Skin epidermis (tissue), 12 donors: ENCODE measurements around the gene CNTNAP2.

Experiments
- H3K27ac ChIP-seq, 21 experiments: fragments of 200-600 bp; sonication (generic) in 11 of 21; one replicate each; pipeline ENCODE4 v1.5.0; 2020; ENCODE audit warnings: mild to moderate bottlenecking in 3 of 21, inconsistent platforms in 2 of 21, moderate library complexity in 2 of 21
- H3K4me3 ChIP-seq, 7 experiments: fragments of 200-600 bp; sonication (generic) in 2 of 7; one replicate each; pipeline ENCODE4 v1.5.0; 2020; ENCODE audit warnings: inconsistent platforms in 2 of 7, mild to moderate bottlenecking in 2 of 7, moderate library complexity in 1 of 7

The CNTNAP2 gene

DNA sequence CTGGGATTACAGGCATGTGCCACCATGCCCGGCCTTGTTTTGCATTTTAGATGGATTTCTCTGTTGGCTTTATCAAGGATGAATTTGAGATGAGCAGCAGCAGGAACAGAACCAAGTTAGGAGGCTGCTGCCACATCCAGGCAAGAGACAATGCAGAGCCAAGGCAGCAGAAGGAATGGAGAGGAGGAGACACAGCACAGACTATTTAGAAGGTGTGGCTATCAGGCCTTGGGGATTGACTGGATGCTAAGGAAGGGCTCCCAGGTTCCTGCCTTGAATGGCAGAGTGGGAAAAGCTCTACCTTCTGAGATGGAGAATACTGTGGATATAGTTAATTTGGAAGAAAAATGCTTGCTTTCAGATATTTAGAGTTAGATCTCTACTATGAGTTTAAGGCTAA lies 1989.3 kb downstream of the CNTNAP2 start:
- H3K27ac ChIP-seq: no peak overlapping the region
- no peak overlapping the region for H3K4me3 ChIP-seq

- Histone ChIP-seq H3K4me3 (no peak overlapping the region), H3K27ac (no peak overlapping the region)
Observed at GRCh38 chr7:148107443-148108127, 1991.0 kb downstream of the CNTNAP2 start.

DNA sequence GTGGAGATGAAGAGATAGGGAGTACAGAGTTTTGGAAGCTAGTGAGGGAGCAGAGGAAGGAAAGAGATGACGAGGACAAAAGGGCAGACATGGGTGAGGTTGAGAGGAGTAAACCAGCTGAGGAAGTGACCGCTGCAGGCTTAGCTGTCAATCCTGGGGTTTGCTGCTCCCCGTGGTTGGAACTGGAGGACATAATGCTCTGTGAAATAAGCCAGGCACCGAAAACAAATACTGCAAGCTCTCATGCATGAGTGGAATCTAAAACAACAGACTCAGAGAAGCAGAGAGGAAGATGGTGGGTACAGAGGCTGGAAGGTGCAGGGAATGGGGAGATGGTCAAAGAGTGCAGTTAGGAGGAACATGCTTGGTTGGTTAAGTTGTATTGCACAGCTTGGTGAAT lies 1991.8 kb downstream of the CNTNAP2 start:
- H3K27ac ChIP-seq: no peak overlapping the region
- no peak overlapping the region for H3K4me3 ChIP-seq

GRCh38 chr7:148110097-148110868 lies 1993.7 kb downstream of the CNTNAP2 start:
- no peak overlapping the region for H3K4me3 ChIP-seq
- H3K27ac ChIP-seq: no peak overlapping the region

DNA sequence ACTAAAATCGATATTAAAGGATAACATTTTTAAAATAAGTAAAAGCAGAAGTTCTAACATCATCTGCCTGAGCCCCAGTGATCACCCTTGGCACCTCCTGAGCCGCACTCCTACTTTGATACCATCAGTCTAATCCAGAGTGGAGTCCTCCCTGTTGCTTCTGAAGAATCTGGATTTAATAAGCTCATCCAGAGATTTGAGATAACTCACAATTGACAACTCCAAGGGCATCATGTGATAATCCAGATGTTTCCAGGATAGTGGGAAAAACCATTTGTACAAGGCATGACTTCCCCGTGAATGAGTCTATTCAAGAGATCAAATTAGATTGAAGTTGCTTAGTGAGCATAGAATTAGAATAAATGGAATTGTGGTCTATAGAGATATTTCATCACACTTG lies 1998.2 kb downstream of the CNTNAP2 start:
- Histone ChIP-seq H3K27ac (no peak overlapping the region), H3K4me3 (no peak overlapping the region)

DNA sequence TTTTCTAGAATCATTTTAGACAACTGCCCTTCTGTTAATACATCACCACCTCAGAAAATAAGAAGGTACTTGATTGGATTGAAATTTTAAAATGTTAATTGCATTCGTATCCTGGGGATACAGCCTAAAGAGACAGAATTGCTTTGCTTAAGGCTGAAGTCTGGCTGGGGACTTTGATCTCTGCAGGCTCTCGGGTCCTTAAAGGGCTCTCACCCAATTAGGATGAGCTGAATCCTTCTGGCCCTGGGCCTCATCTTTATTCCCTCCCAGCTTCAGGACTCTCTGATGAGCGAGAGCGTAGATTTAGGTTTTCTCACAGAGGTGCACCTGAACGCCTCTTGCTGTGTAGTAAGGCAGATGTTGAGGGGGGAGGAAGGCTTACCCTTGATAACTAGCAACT lies 1998.7 kb downstream of the CNTNAP2 start:
- no peak overlapping the region for H3K4me3 ChIP-seq
- H3K27ac ChIP-seq: no peak overlapping the region

- Histone ChIP-seq H3K4me3 (no peak overlapping the region), H3K27ac (no peak overlapping the region)
Observed at GRCh38 chr7:148116195-148116594, 1999.6 kb downstream of the CNTNAP2 start.

DNA sequence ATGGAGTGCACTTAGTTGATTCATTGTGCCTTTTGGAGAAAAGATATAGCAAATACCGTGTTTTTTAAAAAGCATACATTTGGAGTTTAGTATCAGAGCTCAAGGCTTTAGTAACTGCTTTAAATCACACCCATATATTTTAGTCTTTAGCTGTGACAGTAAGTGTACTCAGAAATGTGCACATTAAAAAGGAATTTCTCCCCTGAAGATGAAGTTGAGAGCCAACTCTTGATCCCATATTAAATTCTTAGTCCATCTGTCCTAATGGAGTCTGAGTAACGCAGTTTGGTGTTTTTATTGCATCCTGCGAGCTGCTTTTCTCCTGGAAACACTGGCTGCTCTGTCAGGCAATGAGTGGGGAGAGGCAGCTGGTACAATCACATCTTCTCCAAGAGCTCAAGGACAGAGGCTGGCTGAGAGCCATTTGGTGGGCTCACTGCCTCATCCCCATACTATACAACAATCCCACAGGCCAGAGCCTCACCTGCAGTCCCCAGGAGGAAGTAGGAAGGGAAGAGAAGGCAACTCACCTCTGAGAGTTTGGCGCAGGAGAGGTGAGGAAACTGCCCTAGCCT lies 2000.3 kb downstream of the CNTNAP2 start:
- Histone ChIP-seq H3K27ac (no peak overlapping the region), H3K4me3 (no peak overlapping the region)

GRCh38 chr7:148118371-148118770 lies 2001.8 kb downstream of the CNTNAP2 start:
- Histone ChIP-seq H3K4me3 (no peak overlapping the region), H3K27ac (no peak overlapping the region)

GRCh38 chr7:148121401-148121800 lies 2004.8 kb downstream of the CNTNAP2 start:
- no peak overlapping the region for H3K4me3 ChIP-seq
- no peak overlapping the region for H3K27ac ChIP-seq

DNA sequence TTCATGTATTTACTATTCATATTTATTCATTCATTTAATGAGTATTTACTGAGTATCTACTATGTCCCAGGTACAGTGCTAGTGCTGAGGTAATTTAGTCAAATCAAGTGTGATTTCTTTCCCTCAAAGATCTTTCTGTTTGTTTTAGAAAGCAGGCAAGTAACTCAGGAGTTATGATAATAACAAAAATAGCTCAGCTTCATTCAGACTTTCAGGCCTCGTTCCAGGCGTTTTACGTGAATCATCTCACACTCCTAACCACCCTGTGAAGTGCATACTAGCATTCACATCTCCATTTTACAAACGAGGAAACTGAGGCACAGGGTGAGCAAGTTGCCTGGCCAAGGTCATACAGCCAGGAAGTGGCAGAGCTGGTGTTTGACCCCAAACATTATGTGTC lies 2005.2 kb downstream of the CNTNAP2 start:
- H3K4me3 ChIP-seq: no peak overlapping the region
- H3K27ac ChIP-seq: no peak overlapping the region

DNA sequence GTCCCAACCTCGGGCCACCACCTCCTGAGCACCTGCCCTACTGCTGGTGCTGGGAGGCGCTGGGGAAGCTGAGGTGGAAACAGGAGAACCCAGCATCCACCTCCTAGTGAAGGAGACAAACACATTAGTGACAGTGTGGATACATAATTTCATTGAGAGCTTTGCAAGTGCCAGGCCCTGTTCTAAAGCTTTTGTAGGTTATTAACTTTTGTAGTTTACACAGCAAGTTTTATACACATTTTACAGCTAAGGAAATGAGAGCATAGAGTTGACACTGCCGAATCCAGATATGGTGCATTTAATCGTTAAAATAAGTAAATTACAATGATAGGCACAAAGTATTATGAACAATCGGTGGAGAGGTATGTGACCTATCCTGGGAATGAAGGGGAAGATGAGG lies 2007.9 kb downstream of the CNTNAP2 start:
- Histone ChIP-seq H3K27ac (no peak overlapping the region), H3K4me3 (no peak overlapping the region)

- Histone ChIP-seq H3K27ac (no peak overlapping the region), H3K4me3 (no peak overlapping the region)
Observed at GRCh38 chr7:148127374-148127773, 2010.8 kb downstream of the CNTNAP2 start.

GRCh38 chr7:148129023-148129422 lies 2012.4 kb downstream of the CNTNAP2 start:
- Histone ChIP-seq H3K27ac (no peak overlapping the region), H3K4me3 (no peak overlapping the region)

DNA sequence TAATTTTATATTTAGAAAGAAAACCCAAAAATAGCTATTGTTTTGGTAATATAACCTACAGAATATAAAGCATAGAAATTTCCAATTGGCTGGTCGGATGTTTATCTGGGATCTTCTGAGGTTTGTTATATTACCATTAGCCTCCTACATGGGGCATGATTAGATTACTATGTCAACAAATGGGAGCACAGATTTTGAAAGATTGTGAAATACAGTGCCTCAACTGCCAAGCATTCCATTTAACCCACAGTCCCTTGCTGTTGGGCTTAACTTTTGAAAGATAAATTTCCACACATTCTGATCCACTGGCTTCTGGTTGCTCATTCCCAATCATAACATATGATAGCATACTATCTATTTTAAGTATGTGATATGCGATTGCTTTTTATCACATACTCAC lies 2018.5 kb downstream of the CNTNAP2 start:
- Histone ChIP-seq H3K4me3 (no peak overlapping the region), H3K27ac (no peak overlapping the region)

GRCh38 chr7:148135997-148136396 lies 2019.4 kb downstream of the CNTNAP2 start:
- H3K4me3 ChIP-seq: no peak overlapping the region
- H3K27ac ChIP-seq: no peak overlapping the region

GRCh38 chr7:148142660-148143248 lies 2026.2 kb downstream of the CNTNAP2 start:
- H3K27ac ChIP-seq: no peak overlapping the region
- H3K4me3 ChIP-seq: no peak overlapping the region

DNA sequence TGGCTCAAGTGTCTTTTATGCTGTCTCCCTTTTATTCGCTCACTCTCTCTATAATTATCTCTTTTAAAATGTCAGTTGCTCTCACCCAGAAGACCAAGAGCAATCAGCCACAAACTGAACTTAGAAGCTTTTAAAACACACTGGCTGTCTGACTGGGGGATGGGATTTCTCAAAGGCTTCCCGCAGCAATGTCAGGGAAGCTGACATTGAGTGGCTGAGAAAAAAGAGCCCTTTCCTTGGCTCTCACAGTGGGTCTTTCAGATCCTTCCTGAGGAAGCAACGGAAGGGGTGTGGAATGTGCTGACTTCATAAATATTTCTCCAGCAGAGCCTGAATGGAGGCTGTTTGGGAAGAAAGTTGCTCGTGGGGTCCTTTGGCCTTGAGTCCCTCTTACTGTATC lies 2028.2 kb downstream of the CNTNAP2 start:
- no peak overlapping the region for H3K27ac ChIP-seq

DNA sequence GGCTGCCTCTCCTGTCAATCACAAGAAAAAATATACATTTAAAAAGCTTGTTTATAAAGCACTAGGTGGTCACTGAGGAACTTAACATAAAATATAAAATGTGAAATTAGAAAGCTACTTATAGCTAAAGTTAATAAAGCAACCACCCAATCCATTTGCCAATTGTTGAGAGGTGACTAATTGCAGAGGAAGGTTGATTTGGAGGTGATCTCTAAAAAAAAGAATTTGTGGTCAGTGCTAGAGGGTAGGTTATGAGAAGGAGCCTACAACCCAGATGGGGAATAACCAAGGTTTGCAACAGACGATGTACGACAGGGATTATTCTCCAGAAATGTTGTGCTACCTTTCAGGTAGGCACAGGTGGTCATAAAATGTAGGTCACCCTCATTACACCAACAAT lies 2029.7 kb downstream of the CNTNAP2 start:
- H3K27ac ChIP-seq: no peak overlapping the region
- no peak overlapping the region for H3K4me3 ChIP-seq

More for the DNA sequence above, 2028.2 kb downstream of the CNTNAP2 start:
- H3K4me3 ChIP-seq: no peak overlapping the region

DNA sequence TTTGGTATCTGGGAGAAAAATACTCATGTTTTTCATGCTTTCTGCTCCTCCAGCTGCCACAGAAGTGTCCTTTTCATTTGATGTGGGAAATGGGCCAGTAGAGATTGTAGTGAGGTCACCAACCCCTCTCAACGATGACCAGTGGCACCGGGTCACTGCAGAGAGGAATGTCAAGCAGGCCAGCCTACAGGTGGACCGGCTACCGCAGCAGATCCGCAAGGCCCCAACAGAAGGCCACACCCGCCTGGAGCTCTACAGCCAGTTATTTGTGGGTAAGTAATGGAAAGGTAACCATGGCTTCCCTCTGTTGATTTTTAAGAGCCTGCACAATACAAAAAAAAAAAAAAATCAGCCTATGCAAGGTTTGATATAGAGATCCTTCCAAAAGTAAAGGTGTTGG lies 2030.8 kb downstream of the CNTNAP2 start:
- Histone ChIP-seq H3K4me3 (no peak overlapping the region), H3K27ac (no peak overlapping the region)

DNA sequence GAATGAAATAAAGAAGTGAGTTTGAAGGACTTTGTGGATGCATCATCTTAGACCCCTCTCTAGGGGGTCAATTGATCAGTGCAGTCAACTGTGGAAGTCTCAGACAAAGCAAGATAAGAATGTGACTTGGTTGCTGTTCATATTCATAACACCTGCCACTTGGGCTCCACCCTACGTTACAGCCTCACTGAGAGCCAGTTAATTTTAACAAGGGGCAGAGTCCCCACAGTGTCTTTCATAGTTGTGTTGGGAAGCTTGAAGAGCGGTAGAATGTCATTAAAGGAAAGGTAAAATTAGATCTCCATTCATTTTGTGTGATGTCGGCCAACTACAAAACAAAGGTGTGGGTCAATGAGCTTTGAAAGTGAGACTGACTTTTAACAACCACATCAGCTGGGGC lies 2031.9 kb downstream of the CNTNAP2 start:
- H3K27ac ChIP-seq: no peak overlapping the region
- H3K4me3 ChIP-seq: no peak overlapping the region
